Neuronal stem cell (in vitro differentiated cells): ENCODE results near the gene MPL.
"Not testable (repeated sequence)": the region's sequence is repeated elsewhere in the genome, so short reads cannot be mapped to it uniquely, and the experiment has no call there.

Source experiments
- DNase-seq: peaks from one replicate; pipeline ENCODE4 v3.0.0-alpha.2; 2013; ENCODE audit warnings: low spot score
- H2AFZ ChIP-seq: one replicate; pipeline ENCODE4 v1.6.1; 2013; ENCODE audit warnings: mild to moderate bottlenecking, low read length, inconsistent platforms
- H2AK5ac ChIP-seq: 2 replicates; pipeline ENCODE4 v1.6.1; 2013; ENCODE audit warnings: low read depth, mild to moderate bottlenecking, inconsistent platforms, low read length, moderate library complexity, mixed read lengths
- H2BK120ac ChIP-seq: 2 replicates; pipeline ENCODE4 v1.6.1; 2013; ENCODE audit warnings: low read depth, mild to moderate bottlenecking, inconsistent platforms, low read length, moderate library complexity, mixed read lengths
- H2BK12ac ChIP-seq: one replicate; pipeline ENCODE4 v1.6.1; 2013; ENCODE audit warnings: low read length, inconsistent platforms
- H2BK15ac ChIP-seq: 2 replicates; pipeline ENCODE4 v1.6.1; 2013; ENCODE audit warnings: mild to moderate bottlenecking, low read length, inconsistent platforms, mixed read lengths
- H2BK5ac ChIP-seq: one replicate; pipeline ENCODE4 v1.6.1; 2013; ENCODE audit warnings: inconsistent platforms, mild to moderate bottlenecking, low read length, moderate library complexity
- H3K14ac ChIP-seq: one replicate; pipeline ENCODE4 v1.6.1; 2013; ENCODE audit warnings: low read length, inconsistent platforms
- H3K18ac ChIP-seq: 2 replicates; pipeline ENCODE4 v1.6.1; 2013; ENCODE audit warnings: low read length, inconsistent platforms
- H3K23ac ChIP-seq: 2 replicates; pipeline ENCODE4 v1.6.1; 2013; ENCODE audit warnings: low read depth, mild to moderate bottlenecking, mixed read lengths, low read length, inconsistent platforms; ENCODE audit not compliant: poor library complexity
- H3K27ac ChIP-seq: replicated peaks from 3 replicates; pipeline ENCODE4 v1.5.1; 2013; ENCODE audit warnings: low read length, inconsistent platforms
- H3K27me3 ChIP-seq, 3 experiments: 2 replicates each; pipeline ENCODE4 v1.6.1; 2013; ENCODE audit warnings: low read length in 3 of 3, mild to moderate bottlenecking in 2 of 3, inconsistent platforms in 1 of 3, low read depth in 1 of 3, mixed read lengths in 1 of 3, moderate library complexity in 1 of 3; ENCODE audit not compliant: control insufficient read depth in 3 of 3, insufficient read depth in 3 of 3
- H3K36me3 ChIP-seq, 2 donors: replicated peaks in 1 of 2; 2 replicates each; pipeline ENCODE4 v1.6.1; 2013; ENCODE audit warnings: low read length in 2 of 2; ENCODE audit not compliant: control insufficient read depth in 2 of 2, insufficient read depth in 2 of 2
- H3K4ac ChIP-seq: 2 replicates; pipeline ENCODE4 v1.6.1; 2013; ENCODE audit warnings: inconsistent platforms, mild to moderate bottlenecking, low read length, moderate library complexity
- H3K4me1 ChIP-seq, 2 donors: 1 replicate in 1 of 2; 2 replicates in 1 of 2; pipeline ENCODE4 v1.6.1; 2013; ENCODE audit warnings: low read length in 2 of 2, low read depth in 1 of 2; ENCODE audit not compliant: control insufficient read depth in 2 of 2, insufficient read depth in 1 of 2
- H3K4me2 ChIP-seq: one replicate; pipeline ENCODE4 v1.6.1; 2013; ENCODE audit warnings: mild to moderate bottlenecking, low read length, inconsistent platforms; ENCODE audit not compliant: insufficient read depth, poor library complexity, severe bottlenecking
- H3K4me3 ChIP-seq, 2 donors: 2 replicates each; pipeline ENCODE4 v1.5.1; 2013; ENCODE audit warnings: low read length in 2 of 2, mild to moderate bottlenecking in 2 of 2, inconsistent platforms in 1 of 2, moderate library complexity in 1 of 2
- H3K79me1 ChIP-seq: one replicate; pipeline ENCODE4 v1.6.1; 2013; ENCODE audit warnings: low read depth, mild to moderate bottlenecking, inconsistent platforms, low read length, moderate library complexity
- H3K9ac ChIP-seq: one replicate; pipeline ENCODE4 v1.6.1; 2013; ENCODE audit warnings: mild to moderate bottlenecking, low read depth, low read length, inconsistent platforms; ENCODE audit not compliant: poor library complexity
- H3K9me3 ChIP-seq, 2 donors: replicated peaks in 1 of 2; 2 replicates each; pipeline versions ENCODE3 to v1.6.1; 2013; ENCODE audit warnings: low read length in 2 of 2, mild to moderate bottlenecking in 2 of 2, inconsistent platforms in 1 of 2, low read depth in 1 of 2, mixed read lengths in 1 of 2, moderate library complexity in 1 of 2; ENCODE audit not compliant: control insufficient read depth in 2 of 2, insufficient read depth in 1 of 2
- H4K8ac ChIP-seq: one replicate; pipeline ENCODE4 v1.6.1; 2013; ENCODE audit warnings: low read depth, mild to moderate bottlenecking, inconsistent platforms, low read length, moderate library complexity
- H4K91ac ChIP-seq: one replicate; pipeline ENCODE4 v1.6.1; 2013; ENCODE audit warnings: low read length, low read depth, mild to moderate bottlenecking, inconsistent platforms; ENCODE audit not compliant: poor library complexity
- WGBS, 2 donors: extraction: QIAGEN DNeasy Blood & Tissue Kit; methylation state at CpG; one replicate each; pipeline ENCODE4 v1.1.7; 2013; ENCODE audit warnings: missing lambda C conversion rate in 2 of 2, mixed read lengths in 1 of 2; ENCODE audit not compliant: insufficient read length in 2 of 2, insufficient replicate concordance in 1 of 2; ENCODE audit errors: extremely low coverage in 2 of 2; 5-methylcytosine and 5-hydroxymethylcytosine counted together

MPL gene

GRCh38 chr1:43398227-43398626 is 60.6 kb downstream of the MPL start:
- H3K9ac ChIP-seq = no peak overlapping the region
- H2BK5ac ChIP-seq = no peak overlapping the region
- no peak overlapping the region for H3K14ac ChIP-seq
- no peak overlapping the region for H4K8ac ChIP-seq
- no peaks in the 10 kb centered on the region for H3K4me1 ChIP-seq
- H3K4ac ChIP-seq = no peak overlapping the region
- H2AK5ac ChIP-seq = no peak overlapping the region
- no peak overlapping the region for H2BK15ac ChIP-seq
- H3K27ac ChIP-seq = no peak overlapping the region
- WGBS, 2 donors = no CpG with 5 or more reads among the region's 3 CpGs
- no peak overlapping the region for H3K18ac ChIP-seq
- H2BK120ac ChIP-seq = no peak overlapping the region
- DNase-seq = no peak
- H3K79me1 ChIP-seq = no peaks in the 10 kb centered on the region
- H3K36me3 ChIP-seq = peaks cover 0 to 16% of the 10 kb centered on the region in 2 donors
- no peaks in the 10 kb centered on the region for H3K9me3 ChIP-seq
- no peak overlapping the region for H2BK12ac ChIP-seq
- H3K23ac ChIP-seq = no peak overlapping the region
- H3K27me3 ChIP-seq = no peaks in the 10 kb centered on the region
- no peak overlapping the region for H4K91ac ChIP-seq
- no peak overlapping the region for H2AFZ ChIP-seq
- no peak overlapping the region for H3K4me2 ChIP-seq
- no peak overlapping the region for H3K4me3 ChIP-seq

- H3K9ac ChIP-seq, H3K9me3 ChIP-seq, H3K27ac ChIP-seq, H3K4me2 ChIP-seq, H3K4ac ChIP-seq, H3K18ac ChIP-seq, DNase-seq, H2BK5ac ChIP-seq, H2BK120ac ChIP-seq, H3K4me1 ChIP-seq, H3K23ac ChIP-seq, H2BK15ac ChIP-seq, H3K14ac ChIP-seq, H2AK5ac ChIP-seq, H3K79me1 ChIP-seq, H3K27me3 ChIP-seq, H2AFZ ChIP-seq, H3K4me3 ChIP-seq, H2BK12ac ChIP-seq, H4K8ac ChIP-seq, H4K91ac ChIP-seq: not testable (repeated sequence)
- no CpG with 5 or more reads among the region's 9 CpGs for WGBS, 2 donors
- peaks cover 9 to 37% of the 10 kb centered on the region in 2 donors for H3K36me3 ChIP-seq
Observed at GRCh38 chr1:43400441-43400840, 62.8 kb downstream of the MPL start.

GRCh38 chr1:43402089-43402865 is 64.7 kb downstream of the MPL start:
- no peaks in the 10 kb centered on the region for H3K9me3 ChIP-seq
- no peak overlapping the region for H3K4ac ChIP-seq
- H3K27ac ChIP-seq = no peak overlapping the region
- DNase-seq = no peak
- H2AK5ac ChIP-seq = no peak overlapping the region
- no peak overlapping the region for H3K4me3 ChIP-seq
- H3K18ac ChIP-seq = no peak overlapping the region
- no peaks in the 10 kb centered on the region for H3K4me1 ChIP-seq
- no peak overlapping the region for H2AFZ ChIP-seq
- WGBS, 2 donors = no CpG with 5 or more reads among the region's 6 CpGs
- H4K91ac ChIP-seq = no peak overlapping the region
- H2BK120ac ChIP-seq = no peak overlapping the region
- no peak overlapping the region for H4K8ac ChIP-seq
- no peak overlapping the region for H3K23ac ChIP-seq
- no peak overlapping the region for H2BK15ac ChIP-seq
- no peak overlapping the region for H2BK12ac ChIP-seq
- no peaks in the 10 kb centered on the region for H3K27me3 ChIP-seq
- no peak overlapping the region for H2BK5ac ChIP-seq
- peaks cover 12 to 44% of the 10 kb centered on the region in 2 donors for H3K36me3 ChIP-seq
- no peaks in the 10 kb centered on the region for H3K79me1 ChIP-seq
- H3K4me2 ChIP-seq = no peak overlapping the region
- H3K14ac ChIP-seq = no peak overlapping the region
- H3K9ac ChIP-seq = no peak overlapping the region
